ENCODE data around the gene CRACDL.
A peak's percentile ranks its signal among the peaks of the same experiment; 100 is the strongest.

Gene CRACDL

GRCh38 chr2:98927027-98927426, 9.0 kb downstream of the CRACDL start:
- DNase-seq = peak in 1 of 56 donors; percentile 32

- DNase-seq = no peak
These were observed 9.4 kb downstream of the CRACDL start for GRCh38 chr2:98926601-98927000.

GRCh38 chr2:98924910-98925309, 11.1 kb downstream of the CRACDL start:
- DNase-seq = no peak

- DNase-seq = no peak
These were observed 11.8 kb downstream of the CRACDL start for GRCh38 chr2:98924038-98924830.

GRCh38 chr2:98923244-98923940, 12.6 kb downstream of the CRACDL start:
- DNase-seq = no peak

GRCh38 chr2:98921062-98921461, 15.0 kb downstream of the CRACDL start:
- DNase-seq = no peak

- no peak for DNase-seq
These were observed 19.0 kb downstream of the CRACDL start for GRCh38 chr2:98917031-98917471.

GRCh38 chr2:98915751-98916358, 20.2 kb downstream of the CRACDL start:
- DNase-seq = no peak

- DNase-seq = no peak
These were observed 21.1 kb downstream of the CRACDL start for GRCh38 chr2:98914713-98915580.

- no peak for DNase-seq
These were observed 21.9 kb downstream of the CRACDL start for GRCh38 chr2:98913916-98914712.

GRCh38 chr2:98912957-98913915, 22.8 kb downstream of the CRACDL start:
- DNase-seq = no peak

- peak in 49 of 56 donors; percentile 11 to 82 (median 62) for DNase-seq
These were observed 23.7 kb downstream of the CRACDL start for GRCh38 chr2:98912221-98912851.

- DNase-seq = no peak
These were observed 24.5 kb downstream of the CRACDL start for GRCh38 chr2:98911376-98912154.

GRCh38 chr2:98911126-98911375, 25.0 kb downstream of the CRACDL start:
- no peak for DNase-seq

GRCh38 chr2:98910349-98911125, 25.5 kb downstream of the CRACDL start:
- DNase-seq = no peak

- no peak for DNase-seq
These were observed 26.5 kb downstream of the CRACDL start for GRCh38 chr2:98909317-98910211.
